ENCODE data around the gene ABCG2. TPM values are rescaled to one million over a fixed set of nuclear protein-coding genes. Genes with fewer than 3 reads are reported as not detected.

ABCG2 gene
- total RNA-seq, result 100 to 1,000 TPM in 3 of 4 donors, 10 to 100 TPM in 1; 17.3 to 272 (median 125) TPM

DNA sequence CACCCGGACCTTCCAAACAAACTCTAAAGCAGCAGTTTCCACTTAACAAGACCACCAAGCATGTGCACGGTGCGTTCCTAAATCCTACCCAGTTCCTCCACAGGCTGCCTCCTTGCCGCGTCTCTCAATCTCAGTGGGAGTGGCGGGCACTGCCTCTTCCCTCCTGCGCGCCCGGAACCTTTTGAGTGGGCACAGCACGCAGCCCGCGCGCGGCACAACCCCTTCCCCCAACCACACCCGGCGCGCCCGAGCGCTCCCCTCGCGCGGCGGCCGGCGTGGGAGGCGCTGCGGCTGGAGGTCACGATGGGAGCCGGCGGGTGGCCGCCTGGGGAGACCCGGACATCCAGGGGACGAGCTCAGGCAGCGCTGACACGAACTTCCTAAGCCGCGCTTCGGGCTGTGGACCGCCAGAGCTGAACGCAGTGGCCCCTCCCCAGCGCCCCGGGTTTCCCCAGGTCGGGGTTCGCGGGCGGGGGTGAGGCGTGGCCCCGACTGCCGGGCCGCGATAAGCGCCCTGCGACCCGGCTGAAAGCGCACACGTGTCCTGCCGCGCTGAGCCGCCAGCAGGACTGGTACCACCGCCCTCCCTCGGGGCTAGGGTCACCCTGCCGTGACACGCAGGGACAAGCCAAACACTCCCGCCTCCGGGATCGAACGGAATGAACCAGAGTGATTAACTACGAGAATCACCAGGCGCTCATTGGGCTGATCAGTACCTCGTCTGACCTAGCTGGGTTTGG, at the start of gene ABCG2:
Gene ABCG2, minus strand, starts transcription at position 151 of the 740 bp plus-strand sequence. CDS start 18,644 bp downstream, outside the sequence.
- no peaks in the 10 kb centered on the region for H3K27me3 ChIP-seq
- no peaks in the 10 kb centered on the region for H3K9me3 ChIP-seq
- H3K27ac ChIP-seq, result peak within 1 kb of the TSS; percentile 25 to 84 (median 76)
- TF ChIP-seq POLR2A (IDR thresholded peaks at IDR 0.05), result peak; percentile 52 to 63
- TF ChIP-seq, protein P1, sequence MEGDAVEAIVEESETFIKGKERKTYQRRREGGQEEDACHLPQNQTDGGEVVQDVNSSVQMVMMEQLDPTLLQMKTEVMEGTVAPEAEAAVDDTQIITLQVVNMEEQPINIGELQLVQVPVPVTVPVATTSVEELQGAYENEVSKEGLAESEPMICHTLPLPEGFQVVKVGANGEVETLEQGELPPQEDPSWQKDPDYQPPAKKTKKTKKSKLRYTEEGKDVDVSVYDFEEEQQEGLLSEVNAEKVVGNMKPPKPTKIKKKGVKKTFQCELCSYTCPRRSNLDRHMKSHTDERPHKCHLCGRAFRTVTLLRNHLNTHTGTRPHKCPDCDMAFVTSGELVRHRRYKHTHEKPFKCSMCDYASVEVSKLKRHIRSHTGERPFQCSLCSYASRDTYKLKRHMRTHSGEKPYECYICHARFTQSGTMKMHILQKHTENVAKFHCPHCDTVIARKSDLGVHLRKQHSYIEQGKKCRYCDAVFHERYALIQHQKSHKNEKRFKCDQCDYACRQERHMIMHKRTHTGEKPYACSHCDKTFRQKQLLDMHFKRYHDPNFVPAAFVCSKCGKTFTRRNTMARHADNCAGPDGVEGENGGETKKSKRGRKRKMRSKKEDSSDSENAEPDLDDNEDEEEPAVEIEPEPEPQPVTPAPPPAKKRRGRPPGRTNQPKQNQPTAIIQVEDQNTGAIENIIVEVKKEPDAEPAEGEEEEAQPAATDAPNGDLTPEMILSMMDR (IDR thresholded peaks at IDR 0.05), result peak in 2 of 6 experiments; percentile 3
- no peaks in the 10 kb centered on the region for H3K36me3 ChIP-seq
- H3K4me1 ChIP-seq, result peaks cover 0 to 8% (median 2%) of the 10 kb centered on the region in 4 donors
- H3K4me3 ChIP-seq, result peak within 1 kb of the TSS; percentile 44 to 67 (median 56)
- DNase-seq, result peak in 2 of 3 donors; percentile 82 to 88

DNA sequence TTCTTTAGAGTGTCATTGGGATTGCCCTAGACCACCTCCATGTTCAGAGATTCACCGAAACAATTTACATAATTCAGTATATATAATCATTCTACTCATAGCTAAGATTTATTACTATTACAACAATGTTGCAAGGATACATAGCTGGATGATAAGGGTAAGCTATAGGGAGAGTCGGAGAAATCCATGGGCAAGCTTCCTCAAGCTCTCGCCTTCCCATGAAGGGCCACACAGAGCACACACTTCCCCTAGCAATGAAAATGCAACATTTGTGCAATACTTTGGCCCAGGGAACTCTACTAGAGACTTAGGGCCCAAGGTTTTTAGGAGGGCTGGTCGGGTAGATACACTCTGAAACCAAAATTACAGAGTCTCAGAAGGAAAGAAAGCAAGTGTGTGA, 49.7 kb upstream of the ABCG2 start:
- no peaks in the 10 kb centered on the region for H3K36me3 ChIP-seq
- no peaks in the 10 kb centered on the region for H3K9me3 ChIP-seq
- H3K4me1 ChIP-seq, result no peaks in the 10 kb centered on the region
- TF ChIP-seq, protein P1 (IDR thresholded peaks at IDR 0.05), result no peak
- TF ChIP-seq POLR2A (IDR thresholded peaks at IDR 0.05), result no peak
- H3K27me3 ChIP-seq, result no peaks in the 10 kb centered on the region
- H3K27ac ChIP-seq, result no peak overlapping the region
- no peak for DNase-seq
- H3K4me3 ChIP-seq, result no peak overlapping the region

DNA sequence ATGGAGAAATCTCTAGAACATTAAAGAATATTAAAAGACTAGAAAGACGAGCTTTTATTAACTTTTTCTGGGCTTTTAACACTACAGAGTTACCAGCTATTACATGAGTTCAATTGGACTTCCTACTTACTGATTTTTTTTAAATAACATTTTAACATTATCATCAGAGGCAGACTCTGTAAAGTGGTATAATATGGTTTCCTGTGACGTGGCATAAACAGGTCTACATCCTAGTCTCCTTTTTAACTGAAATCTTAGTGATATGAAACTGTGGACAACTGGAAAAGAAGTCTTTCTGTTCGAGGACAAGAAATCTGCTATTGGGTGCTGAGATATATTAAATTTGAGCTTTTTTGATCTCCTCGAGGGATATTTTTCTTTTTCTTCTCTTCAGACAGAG, 48.7 kb upstream of the ABCG2 start:
- H3K27me3 ChIP-seq, result no peaks in the 10 kb centered on the region
- no peak for TF ChIP-seq POLR2A (IDR thresholded peaks at IDR 0.05)
- TF ChIP-seq, protein P1 (IDR thresholded peaks at IDR 0.05), result no peak
- no peaks in the 10 kb centered on the region for H3K4me1 ChIP-seq
- H3K36me3 ChIP-seq, result no peaks in the 10 kb centered on the region
- DNase-seq, result no peak
- H3K4me3 ChIP-seq, result no peak overlapping the region
- H3K27ac ChIP-seq, result no peak overlapping the region
- H3K9me3 ChIP-seq, result no peaks in the 10 kb centered on the region

DNA sequence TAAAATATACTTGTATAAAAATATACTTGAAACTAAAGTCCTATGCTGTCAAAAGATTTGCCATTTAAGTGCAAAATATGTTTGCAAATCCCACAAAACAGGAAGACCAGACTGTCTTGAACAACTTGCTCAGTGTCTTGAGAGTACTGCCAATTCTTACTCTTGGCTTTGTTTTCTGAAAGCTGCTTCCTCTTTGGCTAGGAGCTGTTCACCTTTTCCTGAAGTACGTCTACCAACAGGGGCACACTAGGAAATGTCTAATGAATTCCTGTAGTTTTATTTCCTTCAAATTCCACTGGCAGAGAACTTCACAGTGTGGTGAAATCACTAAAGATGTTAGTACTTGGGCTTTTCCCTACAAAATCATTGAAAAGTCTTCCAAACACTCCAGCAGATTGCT, 46.4 kb upstream of the ABCG2 start:
- DNase-seq, result no peak

DNA sequence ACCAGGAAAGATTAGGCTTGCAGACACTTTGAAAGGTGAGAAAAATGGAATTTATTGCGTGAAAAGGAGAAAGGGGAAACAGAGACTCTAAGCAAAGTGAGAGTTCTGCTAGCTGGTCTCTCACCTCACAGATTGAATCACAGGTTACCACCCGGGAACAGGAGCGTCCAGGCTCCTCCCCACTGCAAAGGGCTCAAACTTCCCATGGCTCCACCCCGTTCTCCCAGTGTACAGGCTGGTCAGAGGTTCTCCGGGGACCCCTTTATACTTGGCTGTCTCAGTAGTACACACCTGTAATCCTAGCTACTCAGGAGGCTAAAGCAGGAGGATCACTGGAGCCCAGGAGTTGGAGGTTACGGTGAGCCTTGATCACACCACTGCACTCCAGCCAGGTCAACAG, 44.0 kb upstream of the ABCG2 start:
- H3K36me3 ChIP-seq, result no peaks in the 10 kb centered on the region
- no peak for DNase-seq
- H3K4me1 ChIP-seq, result no peaks in the 10 kb centered on the region
- TF ChIP-seq, protein P1 (IDR thresholded peaks at IDR 0.05), result no peak
- no peak for TF ChIP-seq POLR2A (IDR thresholded peaks at IDR 0.05)
- H3K4me3 ChIP-seq, result no peak overlapping the region
- H3K9me3 ChIP-seq, result no peaks in the 10 kb centered on the region
- H3K27me3 ChIP-seq, result no peaks in the 10 kb centered on the region
- H3K27ac ChIP-seq, result no peak overlapping the region

More for the DNA sequence above, 46.4 kb upstream of the ABCG2 start:
- Histone ChIP-seq H3K4me1 (no peaks in the 10 kb centered on the region), H3K27ac (no peak overlapping the region), H3K9me3 (no peaks in the 10 kb centered on the region), H3K4me3 (no peak overlapping the region), H3K36me3 (no peaks in the 10 kb centered on the region), H3K27me3 (no peaks in the 10 kb centered on the region)
- TF ChIP-seq POLR2A (IDR thresholded peaks at IDR 0.05), result no peak
- TF ChIP-seq, protein P1 (IDR thresholded peaks at IDR 0.05), result no peak

All from Peyer's patch (tissue), 4 donors.